Measurements from ENCODE around the gene LRG1.

LRG1 gene

GRCh38 chr19:4582980-4583842, 43.4 kb upstream of the LRG1 start:
- no peak for TF ChIP-seq ZBTB7A (IDR thresholded peaks at IDR 0.05; ENCODE audit: low read depth)
- no peak for TF ChIP-seq RAD21 (IDR thresholded peaks at IDR 0.05; ENCODE audit: low read depth)
- TF ChIP-seq USF1 (IDR thresholded peaks at IDR 0.05), result no peak
- TF ChIP-seq NFIC (IDR thresholded peaks at IDR 0.05), result no peak
- TF ChIP-seq EP300 (IDR thresholded peaks at IDR 0.05; ENCODE audit: borderline replicate concordance), result no peak
- no peak for TF ChIP-seq YY1 (IDR thresholded peaks at IDR 0.05; ENCODE audit: low read depth)
- TF ChIP-seq FOXM1 (IDR thresholded peaks at IDR 0.05; ENCODE audit: borderline replicate concordance, low read depth), result no peak

GRCh38 chr19:4581666-4582553, 42.1 kb upstream of the LRG1 start:
- TF ChIP-seq EP300 (IDR thresholded peaks at IDR 0.05; ENCODE audit: borderline replicate concordance), result no peak
- peak; percentile 24 for TF ChIP-seq ZBTB7A (IDR thresholded peaks at IDR 0.05; ENCODE audit: low read depth)
- TF ChIP-seq TAF1 (IDR thresholded peaks at IDR 0.05; ENCODE audit: low read depth), result no peak; the same call in 1 of the 2 replicates
- no peak for TF ChIP-seq FOXM1 (IDR thresholded peaks at IDR 0.05; ENCODE audit: borderline replicate concordance, low read depth)

GRCh38 chr19:4580961-4581665, 41.3 kb upstream of the LRG1 start:
- TF ChIP-seq ZBTB7A (IDR thresholded peaks at IDR 0.05; ENCODE audit: low read depth), result peak; percentile 22
- no peak for TF ChIP-seq RAD21 (IDR thresholded peaks at IDR 0.05; ENCODE audit: low read depth)
- no peak for TF ChIP-seq REST (IDR thresholded peaks at IDR 0.05; ENCODE audit: low read depth)
- no peak for TF ChIP-seq CEBPB (IDR thresholded peaks at IDR 0.05)

- TF ChIP-seq REST (IDR thresholded peaks at IDR 0.05; ENCODE audit: low read depth) (no peak), ZBTB7A (IDR thresholded peaks at IDR 0.05; ENCODE audit: low read depth) (peak; percentile 70), USF1 (IDR thresholded peaks at IDR 0.05) (peak; percentile 79)
Measured at GRCh38 chr19:4580021-4580901, 40.4 kb upstream of the LRG1 start.

GRCh38 chr19:4579389-4579788, 39.6 kb upstream of the LRG1 start:
- TF ChIP-seq YY1 (IDR thresholded peaks at IDR 0.05; ENCODE audit: low read depth), result no peak
- TF ChIP-seq RAD21 (IDR thresholded peaks at IDR 0.05; ENCODE audit: low read depth), result no peak
- no peak for TF ChIP-seq EP300 (IDR thresholded peaks at IDR 0.05; ENCODE audit: borderline replicate concordance)
- TF ChIP-seq MAX (IDR thresholded peaks at IDR 0.05), result no peak
- TF ChIP-seq TCF12 (IDR thresholded peaks at IDR 0.05; ENCODE audit: low read depth), result no peak
- TF ChIP-seq CREB1 (IDR thresholded peaks at IDR 0.05; ENCODE audit: low read depth), result no peak
- no peak for TF ChIP-seq FOXM1 (IDR thresholded peaks at IDR 0.05; ENCODE audit: borderline replicate concordance, low read depth)
- no peak for TF ChIP-seq EGR1 (IDR thresholded peaks at IDR 0.05)
- TF ChIP-seq TAF1 (IDR thresholded peaks at IDR 0.05; ENCODE audit: low read depth), result no peak
- TF ChIP-seq ZBTB7A (IDR thresholded peaks at IDR 0.05; ENCODE audit: low read depth), result no peak
- no peak for TF ChIP-seq REST (IDR thresholded peaks at IDR 0.05; ENCODE audit: low read depth)
- TF ChIP-seq TEAD4 (IDR thresholded peaks at IDR 0.05), result no peak
- TF ChIP-seq USF1 (IDR thresholded peaks at IDR 0.05), result no peak
- no peak for TF ChIP-seq CEBPB (IDR thresholded peaks at IDR 0.05)
- no peak for TF ChIP-seq NFIC (IDR thresholded peaks at IDR 0.05)
